SHP77 treated with DMSO at 0.1 percent for 48 hours (cell line): ENCODE measurements around the gene WFS1.

Experiments
- DNase-seq: peaks from one replicate; lab custom pipeline; 2025; lab: John Stamatoyannopoulos, UW

WFS1 gene

GRCh38 chr4:6338951-6339817, 69.5 kb downstream of the WFS1 start:
- no peak for DNase-seq

GRCh38 chr4:6339818-6340445, 70.3 kb downstream of the WFS1 start:
- DNase-seq: no peak

GRCh38 chr4:6340446-6341015, 70.9 kb downstream of the WFS1 start:
- no peak for DNase-seq

GRCh38 chr4:6341696-6342095, 72.0 kb downstream of the WFS1 start:
- no peak for DNase-seq

- DNase-seq: no peak
Measured at GRCh38 chr4:6342530-6343293, 73.1 kb downstream of the WFS1 start.

- no peak for DNase-seq
Measured at GRCh38 chr4:6343939-6344408, 74.3 kb downstream of the WFS1 start.

GRCh38 chr4:6345096-6345830, 75.6 kb downstream of the WFS1 start:
- DNase-seq: no peak

- no peak for DNase-seq
Measured at GRCh38 chr4:6345866-6346265, 76.2 kb downstream of the WFS1 start.

- DNase-seq: no peak
Measured at GRCh38 chr4:6346373-6347110, 76.9 kb downstream of the WFS1 start.

- no peak for DNase-seq
Measured at GRCh38 chr4:6347511-6348045, 77.9 kb downstream of the WFS1 start.

GRCh38 chr4:6348408-6348807, 78.8 kb downstream of the WFS1 start:
- no peak for DNase-seq

GRCh38 chr4:6349896-6350603, 80.4 kb downstream of the WFS1 start:
- DNase-seq: no peak

GRCh38 chr4:6350646-6351045, 81.0 kb downstream of the WFS1 start:
- DNase-seq: no peak

GRCh38 chr4:6351246-6352000, 81.8 kb downstream of the WFS1 start:
- no peak for DNase-seq

GRCh38 chr4:6352031-6352692, 82.5 kb downstream of the WFS1 start:
- no peak for DNase-seq
